ENCODE measurements around the gene PTGES. TPM values are rescaled to one million over a fixed set of nuclear protein-coding genes. Genes with fewer than 3 reads are reported as not detected.

Gene PTGES
- total and polyA plus RNA-seq, 9 of the 15 experiments (the other 6 are each of a cell fraction or from before 2014, with no cell fraction given): 0.13 TPM; not detected in 8

DNA sequence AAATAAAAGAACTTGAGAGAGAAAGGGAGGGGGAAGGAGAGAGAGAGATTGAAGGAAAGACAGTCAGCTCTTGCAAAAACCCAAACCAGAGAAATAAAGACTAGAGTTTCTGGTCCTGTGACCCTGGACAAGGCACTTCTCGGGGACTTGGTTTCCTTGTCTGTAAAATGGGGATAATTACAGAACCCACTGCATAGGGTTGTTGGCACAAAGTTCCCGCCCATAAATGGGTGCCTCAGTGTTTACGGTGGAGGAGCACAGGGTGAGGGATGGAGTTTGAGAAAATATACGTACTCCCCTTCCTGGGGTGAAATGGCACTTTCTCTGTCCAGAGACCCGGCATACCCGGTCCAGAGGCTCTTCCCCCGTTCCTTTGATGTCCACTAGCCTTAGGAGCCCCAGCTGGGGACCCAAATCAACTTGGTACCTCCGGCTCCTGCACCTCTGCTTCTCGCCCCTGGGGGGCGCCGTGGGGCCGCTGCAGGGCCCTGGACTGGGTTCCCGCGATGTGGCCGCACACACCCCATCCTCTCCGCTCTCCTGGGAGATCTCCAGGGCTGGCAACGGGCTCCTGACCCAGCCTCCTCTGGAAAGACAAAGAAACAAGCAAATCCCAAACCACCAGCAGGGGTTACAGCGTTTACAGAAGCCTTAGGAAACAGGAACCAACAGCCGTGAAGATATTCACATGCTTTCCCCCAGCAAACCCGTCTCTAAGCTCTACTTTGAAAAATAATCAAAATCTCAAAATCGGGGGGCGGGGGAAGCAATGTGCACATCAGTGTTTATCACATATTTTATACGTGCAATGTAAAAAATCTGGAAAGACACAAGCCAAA is 26.3 kb downstream of the PTGES start (continued):
- TF ChIP-seq, protein P1, sequence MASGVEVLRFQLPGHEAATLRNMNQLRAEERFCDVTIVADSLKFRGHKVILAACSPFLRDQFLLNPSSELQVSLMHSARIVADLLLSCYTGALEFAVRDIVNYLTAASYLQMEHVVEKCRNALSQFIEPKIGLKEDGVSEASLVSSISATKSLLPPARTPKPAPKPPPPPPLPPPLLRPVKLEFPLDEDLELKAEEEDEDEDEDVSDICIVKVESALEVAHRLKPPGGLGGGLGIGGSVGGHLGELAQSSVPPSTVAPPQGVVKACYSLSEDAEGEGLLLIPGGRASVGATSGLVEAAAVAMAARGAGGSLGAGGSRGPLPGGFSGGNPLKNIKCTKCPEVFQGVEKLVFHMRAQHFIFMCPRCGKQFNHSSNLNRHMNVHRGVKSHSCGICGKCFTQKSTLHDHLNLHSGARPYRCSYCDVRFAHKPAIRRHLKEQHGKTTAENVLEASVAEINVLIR (CRISPR knock-in tag; IDR thresholded peaks at IDR 0.05): no peak
- no peak for TF ChIP-seq ID3 (CRISPR knock-in tag; IDR thresholded peaks at IDR 0.05)
- no peak for TF ChIP-seq ID3 (tag; IDR thresholded peaks at IDR 0.05)
- TF ChIP-seq, protein P2, sequence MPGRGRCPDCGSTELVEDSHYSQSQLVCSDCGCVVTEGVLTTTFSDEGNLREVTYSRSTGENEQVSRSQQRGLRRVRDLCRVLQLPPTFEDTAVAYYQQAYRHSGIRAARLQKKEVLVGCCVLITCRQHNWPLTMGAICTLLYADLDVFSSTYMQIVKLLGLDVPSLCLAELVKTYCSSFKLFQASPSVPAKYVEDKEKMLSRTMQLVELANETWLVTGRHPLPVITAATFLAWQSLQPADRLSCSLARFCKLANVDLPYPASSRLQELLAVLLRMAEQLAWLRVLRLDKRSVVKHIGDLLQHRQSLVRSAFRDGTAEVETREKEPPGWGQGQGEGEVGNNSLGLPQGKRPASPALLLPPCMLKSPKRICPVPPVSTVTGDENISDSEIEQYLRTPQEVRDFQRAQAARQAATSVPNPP (IDR thresholded peaks at IDR 0.05; ENCODE audit: borderline replicate concordance, insufficient read depth, insufficient read length): no peak
- TF ChIP-seq ZFP1 (CRISPR knock-in tag; IDR thresholded peaks at IDR 0.05): no peak
- TF ChIP-seq CBX1 (IDR thresholded peaks at IDR 0.05; ENCODE audit: low read depth): 0 out of 2 replicates have a peak, but pooled peaks have one; percentile 33
- no peak for TF ChIP-seq KDM2B (CRISPR knock-in tag; IDR thresholded peaks at IDR 0.05)
- no peak for TF ChIP-seq ZNF561 (CRISPR knock-in tag; conservative IDR thresholded peaks at IDR 0.05)
- TF ChIP-seq ZNF655 (CRISPR knock-in tag; IDR thresholded peaks at IDR 0.05): no peak
- TF ChIP-seq SAFB2 (IDR thresholded peaks at IDR 0.05; ENCODE audit: borderline replicate concordance, low read depth, low read length, severe bottlenecking): no peak
- TF ChIP-seq YBX1 (IDR thresholded peaks at IDR 0.05): no peak
- no peak for TF ChIP-seq HLTF (IDR thresholded peaks at IDR 0.05)
- TF ChIP-seq TCF3 (CRISPR knock-in tag; IDR thresholded peaks at IDR 0.05): peak; percentile 19; the same call in 1 of the 2 replicates
- TF ChIP-seq, protein P3, sequence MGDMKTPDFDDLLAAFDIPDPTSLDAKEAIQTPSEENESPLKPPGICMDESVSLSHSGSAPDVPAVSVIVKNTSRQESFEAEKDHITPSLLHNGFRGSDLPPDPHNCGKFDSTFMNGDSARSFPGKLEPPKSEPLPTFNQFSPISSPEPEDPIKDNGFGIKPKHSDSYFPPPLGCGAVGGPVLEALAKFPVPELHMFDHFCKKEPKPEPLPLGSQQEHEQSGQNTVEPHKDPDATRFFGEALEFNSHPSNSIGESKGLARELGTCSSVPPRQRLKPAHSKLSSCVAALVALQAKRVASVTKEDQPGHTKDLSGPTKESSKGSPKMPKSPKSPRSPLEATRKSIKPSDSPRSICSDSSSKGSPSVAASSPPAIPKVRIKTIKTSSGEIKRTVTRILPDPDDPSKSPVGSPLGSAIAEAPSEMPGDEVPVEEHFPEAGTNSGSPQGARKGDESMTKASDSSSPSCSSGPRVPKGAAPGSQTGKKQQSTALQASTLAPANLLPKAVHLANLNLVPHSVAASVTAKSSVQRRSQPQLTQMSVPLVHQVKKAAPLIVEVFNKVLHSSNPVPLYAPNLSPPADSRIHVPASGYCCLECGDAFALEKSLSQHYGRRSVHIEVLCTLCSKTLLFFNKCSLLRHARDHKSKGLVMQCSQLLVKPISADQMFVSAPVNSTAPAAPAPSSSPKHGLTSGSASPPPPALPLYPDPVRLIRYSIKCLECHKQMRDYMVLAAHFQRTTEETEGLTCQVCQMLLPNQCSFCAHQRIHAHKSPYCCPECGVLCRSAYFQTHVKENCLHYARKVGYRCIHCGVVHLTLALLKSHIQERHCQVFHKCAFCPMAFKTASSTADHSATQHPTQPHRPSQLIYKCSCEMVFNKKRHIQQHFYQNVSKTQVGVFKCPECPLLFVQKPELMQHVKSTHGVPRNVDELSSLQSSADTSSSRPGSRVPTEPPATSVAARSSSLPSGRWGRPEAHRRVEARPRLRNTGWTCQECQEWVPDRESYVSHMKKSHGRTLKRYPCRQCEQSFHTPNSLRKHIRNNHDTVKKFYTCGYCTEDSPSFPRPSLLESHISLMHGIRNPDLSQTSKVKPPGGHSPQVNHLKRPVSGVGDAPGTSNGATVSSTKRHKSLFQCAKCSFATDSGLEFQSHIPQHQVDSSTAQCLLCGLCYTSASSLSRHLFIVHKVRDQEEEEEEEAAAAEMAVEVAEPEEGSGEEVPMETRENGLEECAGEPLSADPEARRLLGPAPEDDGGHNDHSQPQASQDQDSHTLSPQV (IDR thresholded peaks at IDR 0.05): no peak
- no peak for TF ChIP-seq CBFA2T3 (IDR thresholded peaks at IDR 0.05)
